Suppressor macrophage (primary cell): ENCODE results near the gene OR11A1.

ENCODE experiments used
- DNase-seq, 4 experiments: peaks; one replicate each; pipeline ENCODE4 v3.0.0-alpha.2; 2020 to 2022
- total RNA-seq, 17 experiments: gene quantifications; one replicate each; lab custom pipeline; 2026; ENCODE audit warnings: mixed read lengths in 6 of 17, inconsistent platforms in 3 of 17; lab: John Stamatoyannopoulos, UW

OR11A1 gene, protein sequence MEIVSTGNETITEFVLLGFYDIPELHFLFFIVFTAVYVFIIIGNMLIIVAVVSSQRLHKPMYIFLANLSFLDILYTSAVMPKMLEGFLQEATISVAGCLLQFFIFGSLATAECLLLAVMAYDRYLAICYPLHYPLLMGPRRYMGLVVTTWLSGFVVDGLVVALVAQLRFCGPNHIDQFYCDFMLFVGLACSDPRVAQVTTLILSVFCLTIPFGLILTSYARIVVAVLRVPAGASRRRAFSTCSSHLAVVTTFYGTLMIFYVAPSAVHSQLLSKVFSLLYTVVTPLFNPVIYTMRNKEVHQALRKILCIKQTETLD
- total RNA-seq: 0 to 1.3 (median 0) reads per million in 17 experiments

DNA sequence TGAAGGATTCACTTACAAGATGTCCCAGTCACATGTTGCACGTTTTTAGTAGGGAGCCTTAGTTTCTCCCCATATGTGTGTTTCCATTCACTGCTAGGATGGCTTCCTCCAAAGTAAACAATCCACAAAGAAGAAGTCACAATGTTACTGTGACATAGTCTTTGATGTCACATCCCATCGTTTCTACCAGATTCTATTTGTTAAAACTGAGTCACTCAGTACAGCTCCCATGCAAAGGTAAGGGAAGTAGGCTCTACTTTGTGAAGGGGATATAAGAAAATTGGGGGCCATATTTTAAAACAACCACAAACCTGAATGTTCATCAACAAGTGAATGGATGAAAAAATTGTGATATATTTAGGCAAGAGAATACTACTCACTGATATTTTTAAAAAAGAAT, at the start of gene OR11A1, which contains the start of gene OR2H1:
OR11A1 (minus strand) TSS at position 101 of the 400 bp plus-strand sequence. CDS start 29,430 bp downstream, outside the sequence.
OR2H1 (plus strand) TSS at position 185 of the 400 bp plus-strand sequence. CDS start 4,615 bp downstream, outside the sequence.
- no peak for DNase-seq

DNA sequence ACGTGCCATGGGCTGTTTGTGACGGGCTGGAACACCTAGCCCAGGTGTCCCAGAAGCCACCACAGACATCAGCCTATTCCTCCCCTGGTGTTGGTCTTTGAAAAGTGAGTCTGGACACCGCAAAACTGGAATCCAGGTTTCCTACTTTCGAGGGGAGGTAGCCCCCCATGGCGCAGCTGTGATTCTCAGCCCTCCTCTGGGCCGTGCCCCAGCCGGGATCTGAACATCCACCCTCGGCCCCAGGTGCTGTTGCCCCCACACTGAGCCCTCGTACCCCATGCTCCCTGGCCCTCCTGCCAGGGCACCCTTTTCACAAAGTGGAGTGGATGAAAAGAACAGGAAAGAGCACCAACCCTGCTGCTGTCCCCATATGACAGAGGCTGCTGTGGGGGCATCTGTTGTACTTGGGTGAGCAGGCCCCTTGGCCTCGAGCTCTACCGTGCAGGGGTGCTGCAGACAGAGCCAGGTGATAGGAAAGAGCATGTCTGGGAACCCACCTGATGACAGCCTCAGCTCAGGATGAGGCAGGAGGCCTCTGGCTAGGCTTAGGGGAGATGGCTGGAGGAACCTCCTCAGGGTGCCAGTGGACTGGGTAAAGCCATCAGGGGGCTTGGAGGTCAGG, 49.7 kb upstream of the OR11A1 start:
- no peak for DNase-seq

DNA sequence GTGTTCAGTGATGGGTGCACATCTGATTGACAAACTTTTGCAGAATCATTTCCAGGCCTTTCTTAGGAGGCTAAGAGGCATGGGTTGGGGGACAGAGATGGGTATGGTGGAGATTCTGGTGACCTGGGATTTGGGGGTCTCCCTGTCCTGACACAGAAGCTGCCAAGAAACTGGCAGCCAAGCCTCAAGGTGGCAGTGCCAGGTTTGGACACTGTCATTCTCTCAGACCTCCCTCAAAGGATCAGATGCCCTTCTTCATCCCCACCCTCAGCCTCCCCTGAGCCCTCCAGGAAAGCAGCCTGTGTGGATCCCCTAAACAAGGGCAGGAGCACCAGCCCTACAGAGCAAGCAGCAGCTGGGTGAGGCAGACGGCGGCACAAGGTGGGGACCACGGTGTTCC, 48.9 kb upstream of the OR11A1 start:
- DNase-seq: no peak

DNA sequence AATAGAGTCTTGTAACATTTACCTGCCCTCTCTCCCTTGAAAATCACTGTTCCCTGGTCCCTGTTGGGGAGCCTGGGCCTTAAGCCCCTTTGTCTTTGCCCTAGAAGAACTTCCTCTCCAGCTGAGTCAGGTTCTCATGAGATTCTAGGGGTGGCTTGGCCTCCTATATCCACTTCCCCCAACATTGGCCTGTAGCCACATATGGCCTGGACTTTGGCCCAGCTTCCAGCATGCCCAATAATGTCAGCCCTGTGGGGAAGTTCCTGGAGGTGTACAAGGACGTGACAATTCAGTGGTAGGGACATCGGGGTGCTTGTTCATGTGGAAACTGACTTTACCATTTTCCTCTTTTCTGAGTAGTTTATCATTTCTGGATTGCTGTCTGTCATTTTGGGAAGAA, 48.1 kb upstream of the OR11A1 start:
- DNase-seq: peak; percentile 22 to 48 (median 42)

DNA sequence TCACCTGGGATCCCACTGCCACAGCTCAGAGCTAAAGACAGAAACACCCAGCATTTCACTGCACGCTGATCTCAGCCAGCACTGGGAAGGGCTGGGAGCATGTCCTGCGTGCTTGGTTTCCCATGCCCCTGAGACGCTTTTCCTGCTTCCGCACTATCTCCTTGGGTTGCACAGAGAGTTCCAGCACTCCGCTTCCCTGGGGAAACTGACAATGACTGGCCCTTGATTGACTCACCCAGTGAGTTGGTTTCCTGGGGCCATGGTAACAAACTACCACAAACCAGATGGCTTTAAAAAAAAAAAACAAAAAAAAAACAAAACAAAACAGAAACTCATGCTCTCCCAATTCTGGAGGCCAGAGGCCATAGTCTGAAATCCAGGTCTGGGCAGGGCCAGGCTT, 45.7 kb upstream of the OR11A1 start:
- DNase-seq: no peak

DNA sequence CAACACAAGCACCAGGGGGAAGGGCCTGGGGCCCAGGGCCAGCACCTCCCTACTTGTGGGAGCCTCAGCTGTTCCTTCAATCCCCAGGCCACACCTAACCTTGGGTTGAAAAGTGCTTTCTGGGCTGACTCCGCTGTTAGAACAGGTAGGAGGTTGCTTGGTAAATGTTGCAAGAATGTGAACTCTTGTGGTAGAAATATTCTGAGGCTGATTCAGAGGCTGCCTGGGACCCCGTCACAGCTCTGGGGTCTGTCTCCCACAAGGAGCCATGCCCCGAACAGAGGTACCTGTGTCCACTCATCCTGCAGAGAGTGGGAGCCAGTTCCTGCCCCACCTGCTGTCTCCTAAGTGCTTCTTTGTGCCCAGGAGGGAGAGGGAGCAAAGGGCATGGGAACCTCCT, 45.3 kb upstream of the OR11A1 start:
- no peak for DNase-seq

DNA sequence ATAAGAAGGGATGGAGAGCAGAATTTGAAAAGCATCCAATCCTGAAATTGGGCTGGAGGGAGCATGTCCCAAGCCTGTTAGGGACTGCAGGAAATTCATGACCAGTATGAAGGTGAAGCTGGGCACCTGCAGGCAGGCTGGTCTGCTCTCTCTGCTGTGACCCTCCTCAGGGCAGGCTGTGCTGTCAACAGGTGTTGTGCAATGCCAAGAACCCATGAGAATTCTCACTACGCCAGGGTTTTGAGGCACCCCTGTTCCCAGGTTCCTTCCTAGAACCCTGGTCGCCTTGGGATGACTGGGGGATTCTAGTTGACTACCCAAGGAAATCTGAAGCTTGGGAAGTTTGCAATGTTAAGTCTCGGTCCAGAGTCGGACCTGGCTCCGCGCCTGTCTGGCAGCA, 44.2 kb upstream of the OR11A1 start:
- DNase-seq: no peak

DNA sequence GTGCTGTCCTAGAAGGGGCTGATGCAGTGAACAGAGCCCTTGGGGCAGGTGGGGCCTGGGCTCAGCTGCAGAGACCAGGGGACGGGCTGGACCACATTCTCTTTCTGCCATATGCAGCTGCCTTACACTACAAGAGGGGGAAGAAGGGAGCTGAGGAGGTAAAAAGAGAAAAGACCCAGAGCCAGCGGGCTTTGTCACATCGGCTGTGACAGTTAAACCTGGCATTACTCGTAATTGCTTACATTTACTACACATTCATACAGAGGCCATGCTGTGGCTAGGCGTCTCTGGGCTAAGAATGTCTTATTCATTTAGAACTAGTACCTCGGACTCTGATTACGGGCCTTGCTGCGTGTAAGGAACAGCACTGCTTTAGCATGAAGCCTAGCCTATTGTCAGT, 43.7 kb upstream of the OR11A1 start:
- no peak for DNase-seq

DNA sequence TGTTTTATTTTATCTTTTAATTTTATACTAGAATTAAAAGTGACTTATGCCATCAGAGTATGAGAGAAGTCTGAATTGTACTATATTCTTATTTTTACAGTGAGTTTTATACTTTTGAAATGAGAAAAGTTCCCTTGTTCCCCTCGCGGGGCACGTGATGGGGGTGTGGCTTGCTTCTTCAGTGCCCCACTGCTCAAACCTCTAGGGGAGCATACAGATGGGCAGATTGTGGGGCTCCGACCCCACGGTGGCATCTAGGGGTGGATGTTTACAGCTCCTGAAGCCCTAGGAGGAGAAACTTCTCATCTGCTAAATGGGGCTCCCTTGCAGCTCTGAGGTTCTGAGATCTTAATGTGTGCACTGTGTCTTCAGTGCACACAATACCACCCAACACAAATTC, 42.8 kb upstream of the OR11A1 start:
- DNase-seq: no peak

DNA sequence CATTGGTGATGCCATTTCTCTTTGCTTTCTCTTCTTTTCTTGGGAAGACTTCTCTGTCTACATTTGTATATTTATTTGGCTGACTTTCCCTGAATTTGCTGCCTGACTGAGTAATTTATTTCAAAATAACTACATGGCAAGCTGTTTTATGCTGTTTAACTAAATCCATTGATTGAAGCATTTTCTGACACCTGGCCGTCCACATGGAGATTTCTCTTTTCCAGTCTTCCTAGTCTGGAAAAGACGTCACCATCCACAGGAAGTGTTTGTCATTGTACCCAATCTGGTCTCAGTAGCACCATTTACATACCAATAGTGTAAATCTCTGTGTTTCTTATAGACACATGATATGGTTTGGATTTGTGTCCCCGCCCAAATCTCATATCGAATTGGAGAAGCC, 40.1 kb upstream of the OR11A1 start:
- no peak for DNase-seq

DNA sequence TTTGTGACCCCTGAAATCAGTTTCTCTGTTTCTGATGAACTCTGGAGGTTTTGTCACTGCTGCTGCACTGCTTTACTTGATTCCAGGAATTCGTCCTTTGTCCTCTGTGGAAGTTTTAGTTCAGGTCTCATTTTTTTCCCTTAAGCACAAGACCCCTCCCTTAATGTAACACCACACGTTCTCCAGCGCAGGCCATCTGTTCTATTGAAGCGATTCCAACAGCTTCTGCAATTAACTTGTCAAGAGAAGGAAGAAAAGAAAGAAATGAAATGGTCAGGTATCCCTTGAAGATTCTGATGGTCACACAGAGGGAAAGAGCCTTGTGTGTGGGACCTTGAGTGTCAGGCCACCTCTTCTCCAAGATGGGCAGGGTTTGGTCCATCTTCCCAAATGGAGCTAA, 38.7 kb upstream of the OR11A1 start:
- DNase-seq: no peak

DNA sequence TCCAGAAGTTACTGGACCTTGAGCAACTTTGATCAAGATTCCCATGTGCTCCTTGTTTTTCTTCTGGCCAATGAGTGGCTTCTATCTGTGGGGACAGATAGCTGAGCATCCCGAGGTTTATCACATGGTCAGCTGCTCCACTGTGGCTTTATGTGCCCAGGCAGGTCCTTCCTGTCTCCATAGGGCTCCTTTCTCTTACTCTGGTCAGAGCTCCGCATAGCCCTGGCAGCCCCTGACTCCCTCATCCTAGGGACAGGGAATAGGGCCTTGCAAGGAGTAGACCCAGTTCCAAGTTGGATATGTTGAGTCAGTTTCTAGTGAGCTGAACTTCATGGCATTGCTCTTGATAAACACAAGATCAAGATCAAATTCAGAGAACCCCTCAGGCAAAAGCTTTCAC, 37.3 kb upstream of the OR11A1 start:
- DNase-seq: no peak

DNA sequence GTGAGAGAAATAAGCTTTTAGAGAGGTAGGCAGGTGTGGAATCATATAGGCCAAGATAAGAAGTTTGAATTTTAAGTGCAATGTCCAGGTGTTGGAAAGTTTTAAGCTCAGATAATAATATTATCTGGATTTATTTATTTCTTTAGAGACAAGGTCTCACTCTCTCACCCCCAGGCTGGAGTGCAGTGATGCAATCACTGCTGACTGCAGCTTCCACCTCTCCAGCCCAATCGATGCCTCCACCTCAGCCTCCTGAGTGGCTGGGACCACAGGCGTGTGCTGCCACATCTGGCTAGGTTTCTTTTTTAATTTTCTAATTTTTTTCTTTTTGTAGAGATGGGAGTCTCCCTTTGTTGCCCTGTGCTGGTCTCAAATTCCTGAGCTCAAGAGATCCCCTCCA, 36.4 kb upstream of the OR11A1 start:
- no peak for DNase-seq

DNA sequence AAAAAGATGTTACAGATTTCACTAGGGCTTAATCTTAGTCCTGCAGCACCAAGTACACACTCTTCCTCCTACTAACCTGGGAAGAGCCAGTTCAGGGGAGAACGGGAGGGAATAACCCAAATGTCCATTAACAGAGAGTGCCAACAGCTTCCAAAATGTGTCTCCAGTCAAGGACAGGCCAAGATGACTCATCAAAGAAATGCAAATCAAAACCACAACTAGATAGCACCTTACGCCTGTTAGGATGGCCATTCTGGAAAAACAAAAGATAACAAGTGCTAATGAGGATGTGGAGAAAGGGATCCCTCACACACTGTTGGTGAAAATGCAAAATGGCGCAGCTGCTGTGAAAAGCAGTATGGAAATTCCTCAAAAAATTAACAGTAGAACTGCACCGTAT, 34.7 kb upstream of the OR11A1 start:
- no peak for DNase-seq

DNA sequence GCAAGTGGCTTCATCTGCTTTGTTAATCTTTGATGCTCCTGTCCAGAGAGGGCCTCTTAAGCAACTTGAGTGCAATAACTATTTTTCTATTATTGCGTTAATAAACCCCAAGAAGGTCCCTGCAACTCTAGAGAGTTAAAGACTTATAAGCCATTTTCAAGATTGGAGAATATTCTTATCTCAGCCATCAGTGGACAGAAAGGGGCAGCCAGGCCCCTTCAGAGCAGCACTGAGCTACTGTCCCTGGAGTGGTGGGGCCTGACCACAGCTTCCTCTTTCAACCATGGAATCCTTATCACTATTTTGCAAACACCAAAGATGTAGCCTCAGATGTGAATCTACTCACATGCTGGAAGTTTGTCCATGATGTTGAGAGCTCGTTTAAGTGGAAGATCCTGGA, 33.7 kb upstream of the OR11A1 start:
- DNase-seq: no peak

DNA sequence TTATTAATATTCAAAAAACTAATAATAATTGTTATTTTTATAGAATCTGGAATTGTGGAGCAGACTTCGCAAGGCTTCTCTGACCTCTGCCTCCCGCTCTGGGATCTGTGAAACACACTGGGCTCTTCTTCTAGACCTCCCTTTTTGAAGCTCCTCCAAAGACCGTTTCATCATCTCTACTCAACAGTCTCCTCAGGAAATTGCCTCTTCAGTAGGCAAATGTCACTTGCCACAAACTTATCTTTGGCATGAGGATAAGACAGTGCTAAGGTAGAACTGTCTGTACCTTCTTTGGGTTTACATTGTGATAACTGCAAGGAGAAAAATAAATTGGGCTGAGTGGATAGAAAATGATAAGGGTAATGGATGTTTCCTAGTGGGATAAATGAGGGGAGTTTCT, 33.2 kb upstream of the OR11A1 start:
- no peak for DNase-seq

DNA sequence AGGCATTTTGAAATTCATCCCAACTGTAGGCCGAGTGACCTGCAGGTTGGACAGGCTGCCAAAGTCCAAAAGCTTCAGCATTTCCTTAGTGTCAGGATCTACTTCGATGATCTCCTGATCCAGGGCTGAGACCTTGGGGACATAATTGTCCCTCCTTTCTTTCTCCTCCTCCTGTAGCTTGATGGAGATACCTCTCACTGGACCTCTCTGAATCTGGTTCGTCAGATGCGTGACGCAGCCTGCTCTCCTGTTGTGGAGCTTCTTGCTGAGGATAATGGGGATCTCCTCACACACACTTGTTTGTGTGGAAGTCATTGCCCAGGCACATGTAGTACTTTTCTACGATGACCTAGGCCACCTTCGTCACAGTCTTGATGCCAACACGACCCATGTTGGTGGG, 32.4 kb upstream of the OR11A1 start:
- DNase-seq: no peak

DNA sequence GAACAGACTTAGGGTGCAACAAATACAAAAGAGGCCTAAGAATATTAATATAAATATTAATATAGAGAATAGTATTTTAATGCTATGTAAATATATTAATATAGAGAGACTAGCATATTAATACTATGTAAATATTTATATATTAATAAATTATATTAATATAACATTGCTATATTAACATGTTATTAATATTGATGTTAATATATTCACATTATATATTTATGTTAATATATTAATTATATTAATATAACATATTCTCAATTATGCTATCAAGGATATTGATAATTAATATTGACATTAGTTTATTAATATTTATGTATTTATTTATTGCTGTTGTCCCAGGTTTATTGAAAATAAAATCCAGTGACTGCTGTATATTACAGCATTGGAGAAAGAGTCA, 32.0 kb upstream of the OR11A1 start:
- no peak for DNase-seq

DNA sequence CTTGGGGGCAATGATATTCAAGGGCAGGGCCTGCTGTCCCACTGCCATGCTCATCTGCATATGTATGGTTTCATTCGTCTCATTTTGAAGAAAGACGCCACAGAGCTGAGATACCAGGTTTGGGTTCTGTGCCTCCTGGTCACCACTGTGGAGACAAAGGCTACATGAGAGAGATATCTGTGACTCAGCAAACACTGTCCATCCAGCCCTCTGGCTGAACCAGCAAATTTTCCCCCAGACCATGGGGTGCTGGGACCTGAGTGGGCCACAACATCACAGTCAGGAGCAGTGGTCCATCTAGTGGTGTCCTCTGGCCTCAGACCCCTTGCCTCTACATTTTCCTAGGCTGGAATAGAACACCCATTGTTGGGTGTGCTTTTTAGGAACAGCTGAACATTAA, 30.8 kb upstream of the OR11A1 start, which contains the start of gene MAS1L:
MAS1L (minus strand) TSS at position 297 of the 400 bp plus-strand sequence; CDS start at position 243, 54 bp downstream.
- DNase-seq: no peak

DNA sequence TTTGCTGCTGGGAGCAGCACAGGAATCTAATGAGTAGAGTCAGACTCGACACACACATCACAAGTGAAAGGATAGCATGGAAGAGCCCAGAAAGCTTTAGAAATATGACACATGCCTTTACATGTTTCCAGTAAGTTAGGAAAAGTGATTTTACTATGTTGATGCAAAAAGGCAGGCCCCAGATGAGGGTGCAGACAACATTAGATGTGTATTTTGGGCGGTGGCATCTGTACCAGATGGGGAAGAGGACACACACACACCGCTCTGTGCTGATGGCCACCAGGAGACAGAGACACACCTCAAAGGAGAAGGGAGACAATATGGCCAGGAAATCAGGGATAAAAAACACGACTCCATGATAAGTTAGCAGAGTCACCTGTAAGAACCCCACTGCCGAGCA, 30.3 kb upstream of the OR11A1 start:
- no peak for DNase-seq

DNA sequence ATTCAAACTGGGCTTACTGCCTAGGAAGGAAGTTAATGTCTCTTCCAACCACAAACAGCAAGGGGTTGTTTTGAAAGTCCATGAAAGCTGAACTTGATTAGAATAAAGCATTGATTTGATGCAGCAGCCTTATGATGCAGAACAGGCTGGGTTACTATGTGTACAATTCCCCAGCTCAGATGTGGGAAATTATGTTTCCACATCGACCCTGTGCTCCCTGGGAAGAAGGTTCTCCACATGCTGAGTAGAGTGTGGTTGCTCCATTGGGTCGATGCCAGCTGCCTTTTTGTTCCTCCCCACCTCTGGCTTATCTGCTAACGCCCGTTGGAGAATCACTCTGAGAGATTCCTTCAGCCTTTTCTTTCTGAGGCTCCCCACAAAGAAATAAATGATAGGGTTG, 29.7 kb upstream of the OR11A1 start:
- DNase-seq: no peak

DNA sequence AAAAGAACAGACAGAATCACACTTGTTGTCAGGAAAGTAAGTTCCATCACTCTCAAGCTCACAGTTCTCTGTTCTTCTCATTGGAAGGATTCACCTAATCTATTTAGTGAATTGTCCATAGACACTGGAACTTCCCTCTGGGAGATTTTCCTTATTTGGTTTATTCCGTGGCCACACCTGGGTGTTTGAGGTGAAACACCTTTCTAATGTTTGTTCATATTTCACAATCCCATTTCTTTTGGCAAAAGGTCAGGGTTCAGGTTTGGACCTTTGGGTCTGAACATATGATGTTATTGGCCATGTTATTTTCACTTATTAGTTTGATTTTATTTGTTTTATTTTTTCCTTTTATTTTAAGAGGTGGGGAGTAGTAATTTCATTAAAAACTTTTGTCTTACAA, 26.9 kb upstream of the OR11A1 start:
- DNase-seq: no peak

DNA sequence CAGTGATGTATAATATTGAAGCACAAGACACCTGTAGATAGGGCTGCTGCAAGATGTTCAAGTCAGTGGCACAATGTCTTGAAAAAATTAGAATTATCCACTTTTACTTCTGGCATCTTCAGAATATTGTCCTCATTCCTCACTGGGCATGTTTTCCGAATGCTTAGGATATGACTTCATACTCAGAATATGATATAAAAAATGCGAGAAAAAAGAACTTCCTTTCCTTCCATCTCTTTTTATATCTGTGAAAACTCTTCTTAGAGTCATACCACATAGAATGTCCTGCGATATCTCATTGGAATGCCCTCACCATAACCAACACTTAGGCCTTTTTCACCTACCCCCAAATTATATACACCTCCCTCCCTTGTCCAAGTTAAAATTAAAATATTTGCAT, 26.3 kb upstream of the OR11A1 start:
- no peak for DNase-seq

DNA sequence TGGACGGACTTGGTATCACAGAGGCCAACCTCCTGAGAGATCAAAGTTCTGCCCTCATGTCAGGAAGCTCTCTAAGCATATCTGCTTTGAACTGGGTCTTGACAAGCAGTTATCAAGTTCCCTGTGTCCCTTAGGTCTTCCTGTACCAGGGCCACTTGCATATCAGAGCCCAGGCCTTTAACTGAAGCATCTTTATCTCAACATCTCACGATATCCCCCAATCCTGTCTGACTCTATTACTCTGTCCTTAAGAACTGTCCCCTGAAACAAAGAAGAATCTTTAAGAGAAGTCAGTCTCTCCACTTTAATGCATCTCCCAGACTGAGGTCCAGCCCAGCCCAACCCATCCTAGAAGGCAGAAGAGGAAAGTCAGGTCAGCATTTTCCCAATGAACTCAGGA, 22.7 kb upstream of the OR11A1 start:
- no peak for DNase-seq
